Hindlimb muscle (tissue), 1 donor: Measurements from ENCODE around the gene COL16A1. TPM values are rescaled to one million over a fixed set of nuclear protein-coding genes. Genes with fewer than 3 reads are reported as not detected.

ENCODE experiments used
- DNase-seq: peaks from one replicate; pipeline ENCODE4 v3.0.0-alpha.2; 2013
- polyA plus RNA-seq: library from polyadenylated mRNA; unstranded; fragments of 120-200 nt; gene quantifications from one replicate; pipeline ENCODE4 v1.2.1, GENCODE V29; 2013; ENCODE audit not compliant: insufficient read length

Gene COL16A1
- polyA plus RNA-seq, 1 donor = 121 TPM

DNA sequence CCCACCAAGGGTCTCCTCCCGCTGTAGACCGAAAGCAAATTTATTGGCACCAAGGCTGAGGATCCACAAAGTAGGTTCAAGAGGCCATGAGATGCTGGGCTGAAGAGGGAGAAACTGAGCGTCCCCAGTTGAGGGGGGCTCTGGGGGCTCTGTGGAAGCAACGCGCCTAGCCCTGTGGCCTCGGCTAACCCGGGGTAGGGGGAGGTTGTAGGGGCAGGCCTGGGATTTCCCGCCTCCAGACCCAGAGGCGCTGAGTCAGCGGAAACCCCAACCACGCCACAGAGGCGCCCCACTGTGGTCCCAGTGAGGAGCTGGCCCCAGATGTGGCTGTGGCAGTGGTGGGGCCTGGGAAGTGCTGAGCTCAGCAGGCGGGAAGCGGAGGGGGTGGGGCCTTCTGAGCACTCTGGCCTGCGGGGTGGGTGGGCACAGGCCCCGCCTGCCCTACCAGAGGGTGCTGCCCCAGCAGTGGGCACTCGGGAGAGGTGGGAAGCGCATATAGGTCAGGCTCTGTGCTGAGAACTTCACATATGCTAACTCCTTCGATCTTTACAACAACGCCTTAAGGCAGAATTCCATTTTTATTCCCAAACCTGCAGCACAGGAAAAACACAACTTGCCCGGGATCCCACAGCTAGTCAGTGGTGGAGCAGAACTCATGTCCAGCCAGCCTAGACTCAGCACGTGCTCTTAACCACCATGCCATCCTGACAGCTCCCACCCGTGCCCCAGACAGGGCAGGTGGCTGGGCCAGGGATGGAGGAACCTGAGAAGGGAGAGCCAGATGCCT, 1.5 kb upstream of the COL16A1 start:
- peak; percentile 75 for DNase-seq

DNA sequence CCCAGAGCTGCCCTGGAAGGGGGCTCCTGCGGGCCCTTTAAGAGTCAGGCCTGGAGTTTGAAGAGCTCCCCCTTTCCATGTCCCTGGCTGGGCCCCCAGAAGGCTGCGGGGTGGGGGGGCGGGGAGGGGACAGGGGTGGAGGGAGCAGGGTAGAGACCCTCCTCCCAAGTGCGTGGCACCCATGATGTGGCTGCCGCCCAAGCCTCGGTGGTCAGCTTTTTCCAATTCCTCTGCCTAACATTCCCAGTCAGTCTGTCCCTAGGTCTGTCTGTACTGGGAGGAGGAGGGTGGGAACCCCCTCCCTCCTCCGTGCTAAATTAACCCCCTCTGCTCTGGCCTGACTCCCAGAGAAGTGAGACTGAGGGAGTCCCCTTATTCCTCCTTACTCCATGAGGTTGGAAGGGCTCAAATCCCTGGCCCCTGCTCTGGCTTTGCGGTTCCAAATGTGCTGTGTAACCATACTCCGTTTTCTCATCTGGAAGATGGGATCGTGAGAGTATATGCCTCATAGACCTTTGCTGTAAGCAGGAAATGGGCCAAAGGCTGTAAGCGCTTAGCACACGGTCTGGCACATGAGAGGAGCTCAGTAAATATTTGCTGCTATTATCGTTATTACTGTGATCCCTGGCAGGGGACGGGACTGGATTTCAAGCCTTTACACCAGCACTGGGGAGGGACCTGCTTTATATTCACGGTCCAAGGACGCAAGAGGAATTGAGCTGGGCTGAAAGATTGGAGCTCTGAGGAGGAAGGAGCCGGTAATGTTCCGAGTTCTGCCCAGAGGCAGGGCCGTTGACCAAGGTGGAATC, 658 bp upstream of the COL16A1 start:
- DNase-seq = peak; percentile 85

DNA sequence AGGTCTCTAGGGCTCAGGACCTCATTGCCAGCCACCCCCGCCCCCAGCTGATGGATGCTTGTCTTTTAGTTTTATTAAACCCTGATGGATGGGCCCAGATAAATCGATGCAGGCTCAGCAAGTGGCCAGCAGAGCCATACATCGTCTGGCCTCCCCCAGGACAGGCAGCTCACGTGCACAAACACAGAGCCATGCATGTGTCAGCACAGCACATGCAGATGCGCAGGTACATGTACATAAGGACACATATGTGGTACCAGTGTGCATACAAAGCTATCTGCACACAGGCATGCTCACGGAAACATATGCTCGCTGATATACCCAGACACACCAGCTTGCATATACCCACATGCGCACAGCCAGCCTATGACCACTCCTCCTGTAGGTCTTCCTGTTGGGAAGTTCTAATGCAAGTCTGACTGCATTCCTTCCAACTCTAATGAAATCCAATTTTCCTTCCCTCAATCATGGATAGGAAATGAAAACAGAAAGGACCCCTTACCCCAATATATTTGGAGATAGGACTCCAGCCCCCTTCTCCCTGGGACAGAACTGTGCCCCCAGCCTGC, 897 bp downstream of the COL16A1 start:
- no peak for DNase-seq

DNA sequence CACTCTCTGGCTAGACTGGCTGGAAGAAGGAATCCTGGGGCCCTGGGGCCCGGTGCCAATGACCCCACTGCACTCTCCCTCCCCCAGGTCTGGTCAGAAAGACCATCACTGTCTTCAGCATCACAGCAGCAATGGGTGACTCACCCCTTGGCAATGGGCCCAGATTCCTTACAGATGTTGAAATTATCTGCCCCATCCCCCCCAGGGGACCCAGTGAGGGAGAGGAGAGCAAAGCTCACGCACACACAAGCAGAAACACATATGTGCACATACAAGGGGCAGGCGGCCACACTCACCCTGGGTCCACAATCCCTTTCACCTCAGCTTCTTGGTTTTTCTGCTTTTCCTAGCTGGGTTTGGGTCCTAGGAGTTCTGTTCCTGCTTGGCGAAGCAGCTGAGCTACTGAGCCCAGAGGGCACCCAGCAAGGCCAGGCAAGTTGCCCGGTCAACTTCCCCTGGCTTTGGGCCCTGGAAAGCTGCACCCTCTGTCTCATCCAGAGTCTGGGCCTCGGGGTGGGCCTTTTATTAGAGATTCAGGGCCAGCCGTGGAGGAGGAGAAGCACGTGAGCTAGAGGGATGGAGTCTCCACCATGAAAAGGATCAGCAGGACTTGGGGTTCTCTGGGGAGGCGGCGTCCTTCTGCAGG, 2.6 kb downstream of the COL16A1 start:
- peak; percentile 90 for DNase-seq

DNA sequence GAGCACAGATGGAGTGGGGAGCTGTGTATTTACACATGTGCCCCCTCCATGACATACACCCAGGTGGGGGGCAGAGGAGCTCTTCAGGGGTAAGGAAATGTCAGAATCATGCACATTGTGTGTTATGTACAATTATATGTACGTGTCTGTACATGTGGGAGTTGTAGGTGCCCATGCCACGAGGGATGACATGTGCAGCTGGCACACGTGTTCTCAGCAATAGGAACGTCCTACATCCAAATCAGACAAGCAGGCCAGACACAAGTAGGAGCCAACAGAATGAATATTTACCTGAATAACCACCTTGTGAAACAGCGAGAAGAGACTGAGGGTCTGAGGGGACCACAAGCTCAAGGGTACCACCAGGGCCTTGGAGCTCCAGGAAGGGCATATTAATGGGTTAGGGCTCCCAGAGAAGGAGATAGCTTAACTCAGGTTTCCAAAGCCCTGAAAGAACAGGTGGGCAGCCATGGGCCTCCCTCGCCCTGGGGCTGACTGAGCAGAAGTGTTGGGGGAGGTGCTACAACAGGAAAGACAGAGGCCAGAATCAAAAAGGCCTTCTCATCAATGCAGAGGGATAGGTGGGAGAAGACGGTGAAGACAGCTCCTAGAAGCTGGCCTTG, 3.2 kb downstream of the COL16A1 start:
- no peak for DNase-seq

DNA sequence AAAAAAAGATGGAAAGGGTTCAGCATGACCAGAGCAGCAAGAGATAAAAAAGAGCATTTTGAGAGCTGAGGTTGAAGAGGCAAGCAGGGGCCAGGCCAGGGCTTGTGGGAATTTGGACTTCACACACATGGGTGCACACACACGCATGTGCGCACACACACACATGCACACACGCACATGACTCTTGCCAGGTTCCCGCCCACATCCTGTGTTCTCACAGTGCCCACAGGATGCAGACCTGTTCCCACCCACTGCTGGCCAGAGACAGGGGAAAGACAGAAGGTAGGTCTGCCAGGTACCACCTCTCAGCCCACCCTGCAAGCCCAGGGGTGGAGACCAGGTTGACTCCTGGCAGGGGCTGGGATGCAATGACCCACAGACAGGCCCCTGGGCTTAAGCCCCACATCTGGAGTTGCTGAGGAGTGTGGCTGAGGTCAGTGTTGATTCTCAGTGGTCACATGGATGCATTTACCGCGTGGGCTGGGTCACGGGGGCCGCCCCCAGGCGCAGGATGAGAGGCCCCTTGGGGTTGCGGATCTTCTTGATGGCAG, 4.4 kb downstream of the COL16A1 start:
- DNase-seq = no peak

DNA sequence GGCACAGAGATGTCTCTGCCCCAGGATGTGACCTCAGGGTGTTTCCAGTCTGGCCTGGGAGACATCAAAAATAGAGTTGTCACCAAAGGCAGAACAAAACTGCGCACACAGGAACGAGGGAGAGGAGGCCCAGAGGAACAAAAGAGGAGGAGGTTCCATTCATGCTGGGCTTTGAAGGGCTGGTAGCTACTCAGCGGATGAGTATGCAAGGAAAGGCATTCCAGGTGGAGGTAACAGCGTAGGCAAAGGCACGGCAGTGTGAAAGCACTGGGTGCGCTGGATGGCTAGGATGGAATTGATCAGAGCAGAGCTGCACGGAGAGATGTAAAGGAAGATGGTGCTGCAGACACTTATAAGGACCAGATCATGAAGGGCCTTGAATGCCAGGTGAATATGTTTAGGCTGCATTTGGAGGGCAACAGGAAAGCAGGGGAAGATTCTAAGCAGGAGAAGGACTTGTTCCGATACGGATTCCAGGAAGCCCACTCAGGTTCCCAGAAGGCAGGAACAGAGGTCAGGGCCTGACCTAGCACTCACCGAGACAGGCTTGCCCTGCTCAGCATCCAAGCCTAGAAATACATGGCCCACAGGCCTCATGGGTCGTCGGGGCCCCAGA, 6.3 kb downstream of the COL16A1 start:
- DNase-seq = no peak

DNA sequence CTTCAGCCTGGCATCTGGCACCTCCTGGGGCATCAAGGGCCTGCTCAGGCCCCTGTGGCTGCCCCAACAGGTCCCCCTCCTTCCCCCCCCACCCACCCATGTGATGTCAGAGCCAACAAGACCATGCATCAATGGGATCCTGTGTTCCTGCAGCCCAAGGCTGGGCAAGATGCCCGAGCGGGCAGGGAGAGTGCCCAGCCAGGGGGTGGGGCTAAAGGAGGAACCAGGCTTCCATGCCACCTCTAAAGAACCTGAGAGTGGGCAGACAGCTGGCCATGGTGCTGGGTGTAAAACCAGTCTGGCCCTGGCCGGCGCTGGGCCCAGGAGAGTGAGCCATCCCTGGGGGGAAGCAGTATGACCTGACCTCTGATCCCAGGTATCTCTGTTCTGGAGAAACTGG, 7.6 kb downstream of the COL16A1 start:
- no peak for DNase-seq

DNA sequence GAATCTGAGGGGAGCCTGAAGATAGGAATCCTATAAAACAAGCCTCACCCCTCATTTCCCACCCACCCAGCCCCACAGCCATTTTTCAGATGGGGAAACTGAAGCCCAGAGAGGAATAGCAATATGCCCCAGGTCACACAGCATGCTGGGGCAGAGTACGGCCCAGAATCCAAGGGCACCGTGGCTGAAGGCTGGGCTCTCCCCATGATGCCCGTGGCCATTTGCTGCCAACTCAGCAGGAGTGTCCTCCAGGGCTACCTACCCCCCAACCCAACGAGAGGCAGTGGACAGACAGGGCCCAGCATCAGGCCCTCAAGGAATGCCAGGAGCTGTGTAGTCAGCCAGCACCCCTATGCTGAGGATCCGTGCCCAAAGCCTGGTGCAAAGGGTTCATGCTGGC, 8.5 kb downstream of the COL16A1 start:
- no peak for DNase-seq

DNA sequence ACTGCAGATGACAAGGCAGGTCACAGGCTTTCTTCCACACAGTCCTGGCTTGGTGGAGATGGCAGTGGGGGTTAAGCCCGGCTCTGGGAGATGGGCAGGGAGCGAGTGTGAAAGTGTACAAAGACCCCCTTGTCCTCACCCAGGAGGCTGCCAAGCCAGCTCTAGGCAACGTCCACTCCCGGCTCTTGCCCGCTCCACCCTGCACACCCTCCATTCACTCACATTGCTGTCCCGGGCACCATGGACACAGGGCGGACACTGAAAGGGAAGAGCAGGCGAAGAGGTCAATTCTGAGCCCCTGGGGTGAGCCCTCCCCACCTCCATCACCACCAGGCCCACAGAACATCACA, 8.9 kb downstream of the COL16A1 start:
- DNase-seq = no peak

DNA sequence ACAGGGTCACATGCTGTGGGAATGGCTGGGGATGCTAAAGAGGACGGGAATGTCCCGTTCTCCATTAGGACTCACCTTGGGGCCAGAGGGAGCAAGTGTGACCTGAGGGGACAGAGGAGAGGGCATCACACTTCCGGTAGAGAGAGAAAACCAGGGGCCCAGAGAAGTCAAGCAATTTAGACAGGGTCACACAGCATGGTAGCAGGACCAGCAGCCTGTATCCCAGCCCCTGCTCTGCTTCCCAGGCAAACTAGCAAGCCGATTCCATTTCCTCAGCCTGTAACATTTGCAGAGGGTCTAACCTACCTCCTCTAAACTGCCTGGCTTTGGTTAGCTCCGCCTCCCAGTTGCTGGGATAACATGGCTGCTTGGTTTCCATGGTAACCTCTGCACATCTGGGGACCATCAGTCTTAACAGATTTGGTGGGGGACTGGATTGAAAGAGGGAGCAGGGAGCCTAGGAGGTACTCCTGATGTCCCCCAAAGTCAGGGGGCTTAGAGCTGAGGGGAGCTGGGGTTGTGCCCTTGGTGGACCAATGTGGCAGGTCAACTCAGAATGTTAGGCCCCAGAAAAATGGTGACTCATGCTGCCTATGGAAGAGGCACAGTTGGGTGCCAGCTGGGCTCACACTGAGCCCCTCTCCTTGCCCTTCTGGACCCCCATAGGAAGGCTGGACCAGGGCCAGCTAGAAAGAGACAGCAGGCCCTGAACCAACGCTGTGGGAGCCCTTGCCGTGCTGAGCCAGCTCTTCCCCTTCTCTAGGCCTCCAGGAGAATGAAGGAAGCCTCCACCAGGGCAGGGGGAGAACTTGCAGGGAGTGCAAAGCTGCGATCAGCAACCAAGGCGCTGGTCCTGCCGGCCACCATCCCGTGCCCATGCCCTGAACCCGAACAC, 9.5 kb downstream of the COL16A1 start:
- DNase-seq = no peak

DNA sequence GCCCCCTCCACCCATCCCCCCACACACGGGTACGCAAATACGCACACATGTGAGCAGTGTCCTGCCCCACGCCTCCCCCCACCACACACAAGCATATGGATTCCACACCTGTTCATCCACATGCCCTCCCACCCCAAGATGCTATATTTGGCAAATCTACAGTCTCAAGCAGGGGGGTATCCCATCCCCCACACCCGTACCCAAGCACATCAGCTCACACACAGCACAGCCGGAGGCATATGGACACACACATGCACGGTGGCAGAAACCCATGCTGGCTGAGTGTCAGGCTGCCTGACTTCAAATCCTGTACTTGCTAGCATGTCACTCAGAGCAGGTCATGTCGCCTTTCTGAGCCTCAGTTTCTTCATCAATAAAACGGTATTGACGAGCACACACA, 10.6 kb downstream of the COL16A1 start:
- DNase-seq = no peak

DNA sequence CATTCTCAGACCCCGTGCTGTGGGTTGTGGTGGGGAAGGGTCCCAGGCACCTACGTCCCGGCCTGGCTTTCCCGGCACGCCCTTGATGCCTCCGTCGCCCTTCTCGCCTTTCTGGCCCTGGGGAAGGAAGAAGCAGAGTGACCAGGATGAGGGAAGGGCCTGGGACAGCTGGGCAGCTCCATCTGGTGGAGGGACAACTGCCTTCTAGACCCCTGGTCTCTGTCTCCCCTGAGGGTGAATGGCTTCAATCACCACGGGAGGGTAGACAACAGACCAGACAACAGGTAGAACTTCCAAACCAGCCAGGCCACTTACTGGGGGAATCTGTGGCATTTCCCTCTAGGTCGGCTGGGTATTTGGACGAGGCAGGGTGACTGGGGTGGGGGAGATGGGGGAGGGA, 11.9 kb downstream of the COL16A1 start:
- DNase-seq = no peak

DNA sequence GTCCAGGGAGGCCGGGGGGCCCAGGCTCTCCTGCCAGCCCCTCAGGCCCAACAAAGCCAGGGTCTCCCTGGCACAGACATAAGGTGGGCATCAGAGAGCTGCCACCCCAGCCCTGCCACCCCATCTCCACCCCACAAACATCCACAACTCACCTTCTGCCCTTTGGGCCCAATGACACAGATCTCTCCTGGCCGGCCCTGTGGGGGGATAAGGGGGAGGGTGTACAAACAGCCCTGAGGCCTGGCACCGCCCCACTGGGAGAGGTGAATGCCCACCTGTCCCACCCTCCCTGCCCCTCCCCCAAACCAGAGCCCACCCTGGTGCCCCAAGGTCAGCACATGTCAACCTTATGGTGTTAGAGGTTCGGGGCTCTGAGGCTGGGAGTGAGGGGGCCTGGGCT, 12.4 kb downstream of the COL16A1 start:
- no peak for DNase-seq

DNA sequence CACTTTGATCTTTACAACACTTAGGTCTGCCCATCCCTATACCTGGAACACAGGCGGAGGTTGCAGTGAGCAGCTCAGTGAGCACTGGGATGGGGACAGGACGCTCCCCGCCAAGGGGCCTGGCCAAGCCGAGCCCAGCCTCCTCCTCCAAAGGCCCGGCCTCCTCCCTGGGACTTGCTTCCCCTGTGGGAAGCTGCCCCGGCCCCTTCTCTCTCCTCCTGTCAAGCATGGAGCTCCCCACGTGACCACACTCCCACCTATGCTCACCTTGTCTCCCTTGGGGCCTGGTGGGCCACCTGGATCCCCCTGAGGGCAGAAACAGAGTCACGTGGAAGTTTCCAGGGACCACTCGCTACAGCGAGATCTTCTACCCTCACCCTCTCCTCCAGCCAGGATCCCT, 12.9 kb downstream of the COL16A1 start:
- DNase-seq = no peak

DNA sequence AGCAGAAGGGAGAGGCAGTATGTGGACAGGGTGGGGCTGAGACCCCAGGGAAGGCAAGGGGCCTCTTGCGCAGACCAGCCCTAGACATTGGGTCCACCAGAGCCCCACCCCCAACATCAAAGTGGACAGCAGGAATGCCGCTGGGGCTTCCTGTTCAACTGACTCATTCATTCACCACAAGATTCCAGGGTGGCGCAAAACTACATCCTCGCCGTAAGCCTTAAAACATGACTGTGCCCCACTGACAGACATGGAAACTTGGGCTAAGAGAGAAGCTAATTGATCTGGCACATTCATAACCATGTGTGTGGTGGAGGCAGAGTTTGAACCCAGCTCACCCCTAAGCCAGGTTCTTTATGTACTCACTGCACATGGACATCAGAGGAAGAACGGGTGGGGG, 14.0 kb downstream of the COL16A1 start:
- DNase-seq = no peak

DNA sequence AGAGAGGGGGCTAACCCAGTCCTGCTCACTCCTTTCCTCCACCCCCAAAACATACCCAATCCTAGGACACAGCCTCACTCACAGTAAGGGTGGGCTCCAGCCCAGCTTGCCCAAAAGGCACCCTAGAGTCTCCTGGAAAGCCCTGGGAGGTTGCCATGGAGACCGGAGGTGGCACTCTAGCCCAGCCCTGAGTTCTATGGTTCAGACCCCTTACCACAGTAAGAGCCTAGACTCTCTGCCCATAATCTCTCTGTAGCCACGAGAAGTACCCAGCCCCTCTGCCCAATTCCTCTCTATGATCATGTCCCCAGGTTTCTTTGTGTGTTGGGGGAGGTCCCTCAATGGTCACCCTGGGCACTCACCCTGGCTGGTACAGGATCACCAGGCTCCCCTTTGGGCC, 14.4 kb downstream of the COL16A1 start:
- DNase-seq = no peak

DNA sequence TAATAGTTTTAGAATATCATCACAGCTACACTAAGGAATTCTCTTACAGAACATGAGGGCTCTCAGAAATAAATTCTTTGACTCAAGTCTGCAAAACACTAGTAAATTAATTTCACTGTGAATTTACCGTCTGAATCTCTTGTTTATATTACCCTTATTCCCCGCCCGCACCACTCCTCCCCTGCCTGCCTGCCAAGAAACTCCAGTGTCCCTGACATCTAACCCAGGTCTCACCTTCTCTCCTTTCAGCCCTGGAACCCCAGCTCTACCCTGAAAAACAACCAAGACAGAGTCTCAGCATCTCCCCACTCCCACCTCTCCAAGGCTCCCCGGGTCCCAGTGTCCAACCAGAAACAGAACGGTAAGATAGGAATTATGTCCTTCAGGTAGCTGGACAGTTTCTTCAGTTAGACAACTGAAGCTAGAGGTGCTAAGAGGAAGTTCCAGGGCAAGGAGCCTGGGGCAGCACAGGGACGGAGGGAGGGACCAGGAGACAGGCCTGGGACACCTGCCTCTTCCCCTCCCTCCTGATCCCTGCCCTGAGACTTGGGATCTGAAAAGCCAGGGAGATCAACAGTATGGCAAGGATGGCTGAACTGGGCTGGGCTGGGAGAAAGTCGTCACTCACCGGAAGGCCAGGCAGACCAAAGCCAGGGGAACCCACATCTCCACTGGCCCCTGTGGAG, 15.4 kb downstream of the COL16A1 start:
- DNase-seq = no peak

DNA sequence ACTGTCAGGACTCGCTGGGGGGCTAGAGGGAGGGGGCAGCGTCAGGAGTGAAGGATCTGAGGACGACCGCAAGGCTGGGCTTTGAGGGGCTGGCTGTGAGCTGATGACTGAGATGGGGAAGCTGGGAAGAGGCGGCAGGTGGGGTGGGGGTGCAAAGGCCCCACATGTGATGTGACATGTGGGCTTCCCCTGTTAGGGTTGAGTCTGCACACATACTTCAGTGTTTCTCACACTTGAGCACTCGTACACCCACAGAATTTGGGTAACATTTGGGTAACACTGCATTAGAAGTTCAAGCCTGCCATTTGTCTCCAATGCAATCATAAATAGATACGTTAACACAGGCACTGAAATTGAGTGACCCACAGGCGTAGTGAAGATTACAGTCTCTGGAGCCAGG, 16.2 kb downstream of the COL16A1 start:
- DNase-seq = no peak

DNA sequence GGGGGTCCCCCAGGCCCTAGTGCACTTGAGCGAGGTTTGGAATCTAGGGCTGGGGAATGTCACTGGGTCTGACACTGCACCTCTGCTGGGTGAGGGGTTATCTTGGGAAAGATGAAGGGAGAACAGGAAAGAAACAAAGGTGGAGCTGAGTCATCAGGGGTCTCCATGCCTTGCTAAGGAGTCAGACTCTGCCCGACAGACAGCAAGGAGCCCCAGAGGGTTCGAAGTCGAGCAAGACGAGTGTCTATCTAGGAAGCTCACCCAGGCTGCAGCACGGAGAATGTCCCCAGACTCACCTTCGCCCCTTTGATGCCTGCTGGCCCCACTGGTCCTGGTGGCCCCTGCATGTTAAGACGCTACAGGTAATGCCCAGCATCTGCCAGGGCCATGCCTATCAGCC, 18.0 kb downstream of the COL16A1 start:
- DNase-seq = no peak
